Fibroblast of skin of left biceps (primary cell): ENCODE data around the gene SCAANT1.

Experiments
- DNase-seq, 2 experiments: peaks; one replicate each; pipeline ENCODE4 v3.0.0-alpha.2; 2013; ENCODE audit warnings: low read depth in 2 of 2

The SCAANT1 gene

DNA sequence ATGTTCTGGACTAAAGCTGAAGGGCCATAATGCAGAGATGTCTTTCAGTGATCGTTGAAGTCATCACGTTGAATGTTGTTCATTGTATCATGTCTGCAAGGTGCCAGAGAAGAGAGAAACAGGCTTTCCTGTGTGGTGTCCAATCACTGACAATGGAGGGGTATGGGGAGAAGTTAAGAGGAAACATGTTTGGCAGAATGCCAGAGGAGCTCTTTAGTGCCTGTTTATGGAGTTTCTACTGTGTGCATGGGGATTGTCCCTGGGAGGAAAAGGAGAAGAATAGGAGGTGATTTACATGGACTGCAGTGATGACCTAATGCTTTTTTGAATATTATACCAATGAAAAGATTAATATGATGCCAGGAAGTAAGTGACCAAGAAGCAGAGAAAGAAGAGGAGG is 11.7 kb downstream of the SCAANT1 start:
- DNase-seq = no peak

DNA sequence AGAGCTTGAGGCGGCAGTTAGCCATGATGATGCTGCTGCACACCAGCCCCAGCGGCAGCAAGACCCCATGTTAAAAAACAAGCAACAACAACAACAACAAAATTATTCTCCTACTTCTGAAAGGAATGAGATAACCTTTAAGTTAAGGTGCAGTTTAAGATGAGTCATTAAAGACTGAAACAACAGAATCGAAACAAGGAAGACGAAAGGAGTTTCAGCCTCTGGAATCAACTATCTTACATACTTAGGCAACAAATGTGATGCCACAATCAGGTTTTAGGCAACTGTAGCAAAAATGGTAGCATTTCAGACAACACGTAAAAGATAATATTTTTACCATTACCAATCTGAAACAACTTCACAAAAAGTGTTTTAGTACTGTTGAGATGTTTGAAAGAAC is 12.2 kb downstream of the SCAANT1 start:
- no peak for DNase-seq

DNA sequence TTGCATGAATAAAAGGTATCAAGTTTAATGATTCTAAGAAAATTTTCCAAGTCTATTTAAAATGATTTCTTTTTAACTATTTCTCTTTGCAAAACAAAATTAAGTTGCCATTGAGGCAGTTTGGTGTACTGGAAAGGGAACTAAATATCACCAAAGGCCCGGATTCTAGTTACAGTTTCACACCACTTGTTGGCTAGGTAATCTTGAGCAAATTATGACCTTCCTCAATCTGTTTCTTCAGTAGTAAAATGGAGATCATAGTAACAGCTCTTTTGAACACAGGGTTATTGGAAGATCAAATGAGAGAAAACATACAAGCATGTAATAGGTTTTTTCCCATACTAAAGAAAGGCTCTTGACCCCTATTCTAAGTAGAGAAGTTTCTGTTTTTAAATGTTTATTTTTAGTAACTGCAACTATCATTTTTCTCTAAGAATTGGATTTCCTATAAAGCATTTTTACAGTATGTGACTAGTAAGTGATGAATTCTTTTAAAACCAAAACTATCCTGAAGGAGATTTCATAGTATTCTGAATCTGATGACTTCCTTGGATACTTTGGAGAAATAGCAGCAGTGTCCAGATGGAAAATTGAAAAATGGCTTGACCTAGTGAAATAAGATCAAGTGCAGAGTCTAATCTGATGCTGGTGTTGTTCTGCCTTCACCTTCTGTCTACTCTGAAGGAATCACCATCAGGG is 15.7 kb downstream of the SCAANT1 start:
- no peak for DNase-seq

DNA sequence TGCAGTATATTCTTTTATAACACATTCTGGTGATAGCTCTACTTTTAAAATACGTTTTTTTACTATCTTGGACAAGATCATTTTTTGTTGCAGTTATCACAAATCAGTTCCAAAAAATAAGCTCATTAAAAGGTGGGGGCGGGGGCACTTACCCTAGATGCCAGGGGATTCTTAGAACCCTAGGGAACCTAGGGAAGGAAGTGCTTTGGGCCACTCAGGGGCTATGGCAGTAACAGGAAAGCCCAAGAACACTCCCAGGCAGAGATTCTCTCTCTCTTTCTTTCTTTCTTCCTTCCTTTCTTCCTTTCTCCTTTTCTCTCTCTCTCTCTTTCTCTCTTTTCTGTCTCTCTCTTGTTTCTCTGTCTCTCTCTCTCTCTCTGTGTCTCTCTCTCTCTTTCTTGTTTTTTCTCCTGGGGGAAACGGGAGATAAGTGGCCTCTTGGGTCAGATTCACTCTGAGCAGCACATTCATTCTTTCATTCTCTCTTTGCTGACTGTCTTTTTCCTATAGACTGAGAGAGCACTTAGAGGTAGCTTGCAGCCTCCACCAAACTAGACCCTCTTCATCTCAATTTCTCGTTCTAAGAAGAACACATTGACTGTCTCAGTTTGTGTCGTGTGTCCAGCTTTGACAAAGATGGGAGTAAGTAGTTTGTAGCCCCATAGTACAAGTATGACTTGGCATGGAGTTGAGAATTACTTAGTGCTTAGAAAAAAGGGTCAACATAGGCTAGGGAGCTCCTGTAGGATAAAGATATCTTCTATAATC is 16.6 kb downstream of the SCAANT1 start:
- DNase-seq = no peak

DNA sequence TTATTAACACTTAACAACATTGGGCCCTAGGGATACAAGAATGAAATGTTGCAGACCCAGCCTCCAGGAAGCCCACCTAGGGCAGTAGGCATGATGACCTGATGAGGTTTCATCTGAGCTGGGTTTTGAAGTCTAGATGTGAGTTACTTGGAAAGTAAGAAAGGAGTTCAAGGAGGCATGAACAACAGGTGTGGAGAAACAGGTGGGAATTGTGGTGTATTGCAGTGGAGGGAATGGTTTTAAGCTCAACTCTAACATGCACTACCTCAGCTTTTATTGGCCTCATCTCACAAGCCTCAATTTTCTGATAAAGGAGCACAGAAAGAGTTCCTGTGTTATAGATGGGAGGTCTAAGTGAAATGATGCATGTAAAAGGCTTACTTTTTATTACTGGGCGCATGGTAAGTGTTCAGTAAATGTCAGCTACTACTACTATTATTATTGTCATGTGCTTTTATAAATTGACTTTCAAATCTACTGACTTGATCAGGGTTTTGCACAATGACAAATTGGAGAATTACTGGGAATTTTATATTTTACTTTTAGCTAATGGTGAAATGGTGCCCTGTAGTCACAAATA is 19.3 kb downstream of the SCAANT1 start:
- no peak for DNase-seq

DNA sequence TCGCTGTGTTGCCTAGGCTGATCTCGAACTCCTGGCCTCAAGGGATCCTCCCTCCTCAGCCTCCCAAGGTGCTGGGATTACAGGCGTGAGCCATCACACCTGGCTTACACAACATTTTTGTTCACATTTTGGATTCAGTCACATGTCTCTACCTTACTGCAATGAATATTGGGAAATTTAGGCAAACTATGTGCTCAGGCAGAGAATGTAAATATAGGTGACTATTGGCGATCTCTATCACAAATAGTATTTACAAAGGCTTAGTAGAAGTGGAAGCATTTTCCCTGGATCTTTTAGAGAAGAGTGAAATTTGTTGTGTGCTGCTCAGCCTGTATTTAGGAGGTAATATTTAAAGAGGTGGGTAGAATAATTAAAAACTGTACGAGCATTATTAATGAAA is 20.7 kb downstream of the SCAANT1 start:
- DNase-seq = no peak

DNA sequence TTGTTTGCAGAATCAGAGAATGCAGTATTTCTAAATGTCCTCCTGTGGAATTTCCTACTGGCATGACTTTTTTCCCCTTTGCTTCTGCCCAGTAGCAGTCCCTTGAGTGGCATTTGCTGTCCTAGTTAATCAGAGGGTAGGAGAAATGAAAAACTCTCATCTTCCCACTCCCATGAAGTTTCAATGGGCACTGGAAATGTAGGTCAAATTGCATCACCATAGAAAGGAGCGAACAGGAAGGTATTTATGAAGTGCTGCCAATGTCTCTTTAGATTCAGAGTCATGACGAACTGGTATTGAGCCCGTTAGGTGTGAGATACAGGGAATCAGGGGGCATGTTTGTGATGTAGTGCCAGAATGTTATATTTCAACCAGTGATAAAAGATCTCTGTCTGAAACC is 25.3 kb downstream of the SCAANT1 start:
- no peak for DNase-seq

DNA sequence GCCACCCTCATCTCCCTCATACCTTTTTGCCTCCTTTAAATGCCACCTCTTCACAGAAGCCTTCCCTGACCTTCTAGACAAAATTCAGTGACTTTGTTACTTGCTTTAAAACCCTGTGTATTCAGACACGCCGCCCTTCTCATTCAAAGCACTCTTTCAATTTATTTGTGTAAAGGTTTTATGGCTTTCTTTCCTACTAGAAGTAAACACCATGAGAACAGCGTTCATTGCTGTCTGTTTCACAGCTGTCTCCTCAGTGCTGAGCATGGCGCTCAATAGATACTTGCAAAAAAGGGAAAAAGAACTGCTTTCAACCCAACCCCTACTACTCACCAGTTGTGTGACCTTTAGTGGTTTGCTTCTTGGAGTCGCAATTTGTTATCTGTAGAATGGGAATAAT is 31.5 kb downstream of the SCAANT1 start:
- DNase-seq = no peak

DNA sequence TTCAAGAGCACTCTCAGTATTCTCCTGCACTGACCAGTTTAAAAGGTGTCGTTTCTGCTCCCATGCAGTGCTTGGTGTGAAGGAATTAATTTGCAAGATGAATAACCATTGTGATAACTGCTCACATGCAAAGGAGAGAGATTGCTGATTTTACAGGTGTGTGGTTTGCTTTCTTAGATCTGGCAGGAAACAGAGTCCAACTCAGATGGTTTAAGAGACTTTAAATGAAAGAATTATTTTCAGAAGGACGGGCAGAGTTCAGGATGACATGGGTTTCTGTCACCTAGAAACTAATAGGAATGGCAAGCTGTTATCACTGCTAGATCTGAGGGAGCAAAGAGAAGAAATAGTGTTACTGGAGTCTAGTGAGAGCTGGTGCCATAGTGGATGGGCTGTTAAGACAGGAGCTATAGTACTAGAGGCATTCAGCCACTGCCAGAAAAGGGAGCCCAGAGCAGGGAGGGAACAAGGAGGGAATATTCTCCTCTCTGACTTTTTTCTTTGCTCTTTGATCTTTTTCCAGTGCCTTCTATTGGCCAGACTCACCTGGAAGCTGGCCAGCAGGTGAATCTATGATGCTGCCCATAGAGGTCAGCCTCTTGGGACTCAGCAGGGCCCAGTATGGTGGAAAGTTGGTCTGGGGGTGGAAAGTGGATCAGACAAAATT is 33.7 kb downstream of the SCAANT1 start:
- DNase-seq = no peak

DNA sequence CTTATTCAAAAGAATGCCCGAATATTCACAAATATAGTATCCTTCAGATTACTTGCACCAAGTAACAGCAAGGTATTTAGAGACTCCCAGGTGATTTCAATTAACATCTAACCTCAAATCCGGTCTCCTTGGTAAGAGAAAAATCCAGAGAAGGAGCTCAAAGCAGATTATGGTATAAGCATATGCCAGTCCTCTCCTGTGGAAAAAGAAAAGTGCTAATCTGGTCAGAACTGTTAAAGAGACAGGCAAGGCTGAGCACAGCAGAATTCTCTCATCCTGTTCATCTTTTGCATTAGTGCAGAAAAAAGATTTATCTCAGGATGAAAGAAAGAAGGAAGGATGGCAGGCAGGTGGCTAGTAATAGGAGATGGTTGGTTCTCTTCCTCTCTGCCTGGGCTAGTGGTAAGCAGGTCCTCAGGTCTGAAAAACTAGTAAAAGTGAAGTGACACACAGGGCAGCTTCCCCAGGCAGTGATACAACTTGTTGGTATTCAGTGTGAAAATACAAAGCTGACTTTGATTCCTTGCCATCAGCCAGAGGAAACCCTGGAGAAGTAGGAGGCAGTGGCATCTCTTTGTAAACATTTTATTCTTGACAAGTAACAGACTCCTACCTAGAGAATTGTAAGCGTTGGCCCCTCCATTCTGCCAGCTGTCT is 34.3 kb downstream of the SCAANT1 start:
- DNase-seq = no peak

DNA sequence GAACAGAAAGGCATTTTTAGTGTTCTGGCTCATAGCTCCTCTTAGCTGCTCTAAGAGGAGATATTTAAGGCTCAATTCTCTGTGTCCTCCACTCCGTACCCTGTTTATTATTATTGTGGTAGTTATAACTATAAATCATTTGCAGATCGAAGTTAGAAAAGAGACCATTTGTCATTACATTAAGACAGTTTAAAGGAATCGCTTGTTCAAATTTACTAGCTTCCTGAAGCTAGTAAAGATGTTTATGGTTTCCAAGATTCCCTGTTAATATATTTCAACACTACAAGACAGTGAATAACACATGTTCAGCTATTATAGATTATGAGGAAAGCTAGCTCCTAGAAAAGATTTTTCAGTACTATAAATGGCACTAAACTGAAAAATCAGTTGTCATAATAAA is 35.9 kb downstream of the SCAANT1 start:
- DNase-seq = no peak

DNA sequence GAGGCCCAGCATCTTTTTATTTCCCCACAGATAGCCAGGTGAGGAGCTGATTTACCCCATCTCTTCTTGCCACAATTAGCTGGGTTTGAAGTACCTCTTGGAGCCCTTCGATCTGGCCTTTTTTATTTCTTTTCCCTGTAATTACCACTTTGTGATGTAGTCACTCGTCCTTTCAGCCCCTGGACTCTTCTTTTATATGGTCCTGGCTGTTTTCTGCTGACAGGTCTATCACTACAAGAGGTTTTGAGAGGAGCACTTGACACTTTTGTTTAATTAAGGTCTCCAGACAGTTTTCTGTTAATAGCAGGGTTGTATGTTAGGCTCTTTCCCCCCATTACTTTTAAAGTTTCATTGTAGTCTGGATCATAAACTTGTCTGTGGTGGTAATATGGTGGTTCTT is 36.7 kb downstream of the SCAANT1 start:
- DNase-seq = no peak

DNA sequence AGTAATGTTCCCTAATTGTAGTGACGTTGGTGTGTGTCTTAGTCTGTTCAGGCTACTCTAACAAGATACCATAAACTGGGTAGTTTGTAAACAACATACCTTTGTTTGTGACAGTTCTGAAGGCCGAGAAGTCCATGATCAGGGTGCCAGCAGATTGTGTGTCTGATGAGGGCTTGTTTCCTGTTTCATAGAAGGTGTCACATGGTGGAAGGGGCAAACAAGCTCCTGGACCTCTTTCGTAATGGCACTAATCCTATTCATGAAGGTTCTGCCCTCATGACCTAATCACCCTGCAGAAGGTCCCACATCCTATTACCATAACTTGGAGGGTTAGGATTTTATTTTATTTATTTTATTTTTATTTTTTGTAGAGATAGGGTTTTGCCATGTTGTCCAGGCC is 37.4 kb downstream of the SCAANT1 start:
- no peak for DNase-seq

DNA sequence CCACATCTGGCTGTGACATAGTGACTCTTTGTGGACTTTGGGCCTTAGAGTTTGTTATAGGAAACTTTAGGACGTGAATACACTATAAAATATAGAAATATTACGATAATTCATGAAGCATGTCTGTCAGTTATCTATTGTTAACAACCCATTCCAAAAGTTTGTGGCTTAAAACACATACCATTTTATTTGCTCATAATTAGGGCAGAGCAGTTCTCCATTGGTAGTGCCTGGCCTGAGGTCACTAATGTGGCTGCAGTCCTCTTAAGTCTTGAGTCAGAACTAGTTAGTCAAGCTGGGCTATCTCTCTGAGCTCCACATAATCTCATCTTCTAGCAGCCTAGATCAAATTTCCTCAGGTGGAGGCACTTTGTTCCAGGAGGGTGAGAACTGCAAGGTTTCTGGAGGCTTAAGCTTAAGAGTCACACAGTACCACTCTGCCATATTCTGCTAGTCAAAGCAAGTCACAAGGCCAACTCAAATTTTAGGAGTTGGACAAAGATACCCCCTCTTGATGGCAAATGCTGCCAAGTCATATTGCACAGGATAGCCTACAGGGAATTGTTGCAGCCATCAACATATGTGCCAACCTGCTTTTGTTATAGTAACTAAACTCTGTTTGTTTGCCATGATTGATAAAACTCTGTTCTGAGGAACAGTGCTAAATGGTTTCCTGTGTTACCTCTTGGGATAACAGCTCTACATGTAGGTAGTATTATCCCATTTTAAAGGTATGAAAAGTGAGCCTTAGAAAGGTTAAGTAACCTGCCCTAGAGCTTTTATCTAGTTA is 39.9 kb downstream of the SCAANT1 start:
- peak; percentile 27 to 32 for DNase-seq

DNA sequence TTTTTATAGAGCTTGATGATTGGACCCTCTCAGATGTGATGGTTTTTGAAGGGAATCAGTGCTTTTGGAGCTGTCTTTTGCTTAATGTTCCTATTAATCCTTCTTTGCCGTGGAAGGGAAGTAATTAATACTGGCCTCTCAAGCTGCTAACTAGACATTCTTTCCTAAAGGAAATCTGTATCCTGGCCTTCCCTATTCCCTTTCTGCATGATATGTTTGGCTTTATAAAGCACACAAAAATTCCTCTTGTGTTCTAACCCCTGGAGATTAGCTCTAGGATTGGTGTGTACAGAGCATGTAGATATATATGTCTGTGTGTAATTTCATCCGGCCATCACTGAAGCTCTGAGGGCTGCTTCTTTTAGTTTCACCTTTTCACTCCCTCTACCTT is 41.6 kb downstream of the SCAANT1 start:
- no peak for DNase-seq

DNA sequence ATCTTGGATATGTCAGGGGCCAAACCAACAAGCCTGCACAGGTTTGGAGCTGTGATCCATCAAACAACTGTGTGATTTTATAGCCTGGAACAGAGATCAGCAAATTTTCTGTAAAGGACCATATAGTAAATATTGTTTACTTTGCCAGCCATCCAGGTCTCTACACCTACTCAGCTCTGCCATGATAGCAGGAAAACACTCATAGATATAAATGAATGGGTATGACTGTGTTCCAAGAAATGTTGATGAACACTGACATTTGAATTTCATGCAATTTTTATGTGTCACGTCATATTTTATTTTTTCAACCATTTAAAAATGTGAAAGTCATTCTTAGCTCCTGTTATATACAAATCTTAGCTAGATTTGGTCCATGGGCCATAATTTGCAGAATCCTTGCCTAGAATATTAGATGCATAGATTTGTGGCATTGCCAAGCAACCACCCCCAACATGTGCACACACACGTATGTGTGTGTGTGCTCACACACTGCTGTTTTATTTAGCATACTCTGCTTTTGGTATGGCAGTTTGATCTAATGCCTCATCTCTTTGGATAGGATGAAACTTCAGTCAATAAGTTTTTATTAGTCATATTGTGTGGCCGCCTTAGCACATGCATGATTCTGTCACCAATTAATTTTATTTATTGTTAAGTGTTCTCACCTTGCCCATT is 42.1 kb downstream of the SCAANT1 start:
- no peak for DNase-seq

DNA sequence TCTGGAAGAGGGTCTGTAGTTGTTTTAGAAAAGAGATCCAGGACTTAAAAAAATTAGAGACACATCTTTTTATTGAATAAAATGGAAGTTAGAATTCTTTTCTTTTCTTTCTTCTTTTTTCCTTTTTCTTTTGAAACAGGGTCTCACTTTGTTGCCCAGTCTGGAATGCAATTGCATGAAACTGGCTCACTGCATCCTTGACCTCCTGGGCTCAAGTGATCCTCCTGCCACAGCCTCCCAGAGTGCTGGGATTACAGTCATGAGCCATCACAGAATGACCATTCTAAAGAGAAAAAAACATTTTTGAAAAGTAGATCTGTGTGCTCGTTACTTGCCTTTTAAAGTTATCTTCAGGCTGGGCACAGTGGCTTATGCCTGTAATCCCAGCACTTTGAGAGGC is 45.0 kb downstream of the SCAANT1 start:
- DNase-seq = no peak

DNA sequence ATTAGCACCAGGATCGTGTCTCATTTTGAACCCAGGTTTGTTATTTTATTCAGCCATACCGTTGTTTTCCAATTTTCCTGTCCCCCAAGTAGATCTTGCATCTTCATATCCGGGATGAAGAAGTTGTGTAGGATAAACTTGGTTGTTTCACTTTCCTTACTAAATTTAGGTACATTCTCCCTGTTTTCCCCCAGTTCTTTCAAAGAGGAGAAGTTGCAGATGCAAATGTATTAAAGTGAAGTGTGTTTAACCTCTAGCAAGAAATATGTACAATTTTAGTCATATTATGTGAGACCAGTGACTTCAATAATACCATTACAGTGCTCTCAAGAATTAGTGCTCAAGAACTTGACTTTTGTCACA is 47.2 kb downstream of the SCAANT1 start:
- DNase-seq = no peak

DNA sequence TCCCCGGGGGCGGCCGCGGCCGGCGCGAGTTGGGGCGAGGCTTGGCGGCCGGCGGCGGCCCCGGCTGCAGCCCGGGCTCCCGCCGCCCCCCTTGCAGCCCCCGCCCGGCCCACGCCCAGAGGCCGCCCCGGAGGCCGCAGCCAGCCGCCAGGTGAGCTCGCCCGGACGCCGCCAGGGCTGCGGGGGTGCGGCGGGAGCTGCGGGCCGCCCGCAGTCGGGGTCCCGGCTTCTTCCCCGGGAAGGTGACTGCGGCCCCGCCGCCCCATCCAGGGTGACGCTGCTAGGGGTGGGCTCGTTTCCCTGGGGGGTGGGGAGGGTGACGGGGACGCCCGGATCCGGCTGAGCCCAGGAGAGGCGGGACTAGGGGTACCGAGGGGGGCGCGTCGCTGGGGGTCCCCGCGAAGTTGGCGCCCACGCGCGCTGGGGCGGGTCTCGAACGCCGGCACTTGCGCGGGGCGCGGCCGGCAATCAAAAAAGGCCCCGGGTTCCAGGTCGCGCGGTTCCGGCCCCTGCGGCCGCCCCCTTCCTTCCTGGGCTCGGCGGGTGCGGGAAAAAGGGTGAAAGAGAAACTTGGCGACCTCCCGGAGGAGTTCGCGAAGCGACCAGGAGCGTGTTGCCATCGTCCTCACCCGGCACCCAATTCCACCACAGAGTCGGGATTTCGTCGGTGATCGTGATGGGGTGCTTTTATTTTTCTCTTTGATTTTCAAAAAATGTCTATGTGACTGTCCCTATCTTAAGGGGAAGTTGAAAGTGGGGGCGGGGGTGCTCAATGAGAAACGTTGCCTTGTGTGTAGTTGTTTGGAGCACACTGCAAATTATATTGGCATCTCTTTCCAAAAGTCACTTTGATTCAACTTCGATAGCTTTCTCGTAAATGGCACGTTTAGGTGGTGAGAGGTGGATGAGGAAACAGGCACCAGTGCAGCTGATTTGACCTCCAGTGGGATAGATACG is 47.9 kb downstream of the SCAANT1 start:
- DNase-seq = no peak
